Heart left ventricle (tissue), 16 donors: ENCODE results near the gene DNM3. TPM values are rescaled to one million over a fixed set of nuclear protein-coding genes. Genes with fewer than 3 reads are reported as not detected.

ENCODE experiments used
- ATAC-seq, 4 donors: fragments of 200-7000 bp; cut with Tn5 transposase; one replicate each; pipeline ENCODE4 v1.9.1; 2020 to 2022; ENCODE audit warnings: moderate library complexity in 4 of 4, mild to moderate bottlenecking in 3 of 4, moderate number of reproducible peaks in 1 of 4
- DNase-seq, 5 donors: peaks; one replicate each; pipeline ENCODE4 v3.0.0-alpha.2; 2020
- H3K27ac ChIP-seq, 12 donors: fragments of 200-600 bp; sonication (generic) in 4 of 12; one replicate each; pipeline versions ENCODE4 v1.5.0 to v1.8.0; 2016 to 2022; ENCODE audit warnings: mild to moderate bottlenecking in 2 of 12
- H3K27me3 ChIP-seq, 9 donors: fragments of 200-600 bp; sonication (generic) in 2 of 9; one replicate each; pipeline versions ENCODE4 v1.5.1 to v1.8.0; 2016 to 2022; ENCODE audit warnings: mild to moderate bottlenecking in 3 of 9
- H3K36me3 ChIP-seq, 9 donors: fragments of 200-600 bp; sonication (generic) in 2 of 9; one replicate each; pipeline versions ENCODE4 v1.5.0 to v1.8.0; 2018 to 2022; ENCODE audit warnings: mild to moderate bottlenecking in 2 of 9
- H3K4me1 ChIP-seq, 12 donors: fragments of 200-600 bp; sonication (generic) in 4 of 12; one replicate each; pipeline versions ENCODE4 v1.5.0 to v1.8.0; 2016 to 2022; ENCODE audit warnings: mild to moderate bottlenecking in 3 of 12
- H3K4me3 ChIP-seq, 12 donors: fragments of 200-600 bp; sonication (generic) in 4 of 12; one replicate each; pipeline versions ENCODE4 v1.5.0 to v1.8.0; 2017 to 2022; ENCODE audit warnings: mild to moderate bottlenecking in 9 of 12, moderate library complexity in 4 of 12
- H3K9me3 ChIP-seq, 12 donors: fragments of 200-600 bp; sonication (generic) in 4 of 12; one replicate each; pipeline versions ENCODE4 v1.5.0 to v1.8.0; 2016 to 2022; ENCODE audit warnings: mild to moderate bottlenecking in 1 of 12
- CTCF ChIP-seq, 12 donors: fragments of 200-600 bp; sonication (generic) in 4 of 12; IDR thresholded peaks; one replicate each; pipeline versions ENCODE4 v1.5.0 to v1.8.0; 2018 to 2022; ENCODE audit warnings: antibody characterized with exemption in 12 of 12, mild to moderate bottlenecking in 5 of 12
- POLR2A ChIP-seq, 2 donors: fragments of 450-650 bp; IDR thresholded peaks; one replicate each; pipeline ENCODE4 v1.6.1; 2017; ENCODE audit warnings: antibody characterized with exemption in 2 of 2, mild to moderate bottlenecking in 2 of 2, moderate library complexity in 2 of 2
- WGBS, 4 donors: extraction: QIAGEN DNeasy Blood & Tissue Kit in 2 of 4; methylation state at CpG; one replicate each; pipeline versions ENCODE4 v1.1.5 to v1.1.7; 2013 to 2018; 5-methylcytosine and 5-hydroxymethylcytosine counted together
- intact Hi-C, 10 donors: fragments of 100-400 bp; cut with DNase I; formaldehyde crosslinking; loops; one replicate each; pipeline versions ENCODE4 v1.11.1 to v1.14.2; 2022
- polyA plus RNA-seq, 2 donors: library from polyadenylated mRNA; stranded (reverse); fragments of 200-250 nt; gene quantifications; one replicate each; pipeline ENCODE4 v1.2.3, GENCODE V29; 2013
- total RNA-seq, 9 donors: library from RNA; depleted of rRNA in 2 of 9; stranded (reverse); fragments of >200 nt in 2 of 9; fragmentation: NEBNext Ultra II Directional in 3 of 9; extraction: Animal tissue kit (Norgen Biotek cat#: 25700) in 3 of 9; gene quantifications; one replicate each; pipeline versions ENCODE4 v1.1.0 to v1.2.4, GENCODE V29; 2016 to 2023
- donor health status: ischemic (EF 13 %, LVEDD 7.1; RV severe dilation, severe dysfunction).
- donor health status: healthy with polysubstance abuse.
- donor health status: DM: no; HTN: yes; CAD: no.
- donor health status: DM: no; HTN: no; CAD: no.
- donor health status: ischemic (EF 25% LVEDD 6.9; RV normal size, moderate dysfunction).
- donor health status: ischemic (EF 25% LVEDD 5.7; RV mildly dilated, moderate dysfunction).
- donor health status: healthy.
- donor health status: DM: yes; HTN: yes; CAD: no.
- donor health status: ischemic (EF 35%, LVEDD 5.7; RV mildly dilated, moderate dysfunction).
- donor health status: nonischemic (EF 11% LVEDD 7.7; RV severe dilation, severe dysfunction).
- donor health status: DM: yes; HTN: yes; CAD: no.
- donor health status: PGD.
- donor health status: ischemic (EF 29% LVEDD 5.4; RV normal size, mild dysfunction).
- donor health status: nonischemic (EF 23%, LVEDD 6.1; RV moderate dilation, normal function).

DNM3 gene
- total and polyA plus RNA-seq, 11 donors: 0.44 to 3.9 (median 1.9) TPM

- 94 to 99% (median 96%) methylated on average over 4 of the region's 4 CpGs for WGBS, 4 donors
- intact Hi-C loops: no loop called here
Observed at GRCh38 chr1:171879556-171879955, 38.3 kb downstream of the DNM3 start.

GRCh38 chr1:171881442-171881841 is 40.1 kb downstream of the DNM3 start:
- no peak overlapping the region for H3K4me3 ChIP-seq
- DNase-seq: no peak
- H3K9me3 ChIP-seq: no peaks in the 10 kb centered on the region
- peaks cover 0 to 2% (median 0%) of the 10 kb centered on the region in 12 donors for H3K4me1 ChIP-seq
- H3K27ac ChIP-seq: no peak overlapping the region
- 17 to 58% (median 50%) methylated on average over 1 of the region's 1 CpG for WGBS, 4 donors
- intact Hi-C loops: no loop called here
- no peak for ATAC-seq
- H3K27me3 ChIP-seq: no peaks in the 10 kb centered on the region
- no peaks in the 10 kb centered on the region for H3K36me3 ChIP-seq
- no peak for TF ChIP-seq POLR2A (IDR thresholded peaks at IDR 0.05)

More at GRCh38 chr1:171879556-171879955, 38.3 kb downstream of the DNM3 start:
- no peak for DNase-seq
- Histone ChIP-seq H3K27ac (no peak overlapping the region), H3K4me3 (no peak overlapping the region), H3K27me3 (no peaks in the 10 kb centered on the region), H3K9me3 (no peaks in the 10 kb centered on the region), H3K36me3 (no peaks in the 10 kb centered on the region), H3K4me1 (peaks cover 0 to 2% (median 0%) of the 10 kb centered on the region in 12 donors)
- TF ChIP-seq POLR2A (IDR thresholded peaks at IDR 0.05): no peak
- TF ChIP-seq CTCF (IDR thresholded peaks at IDR 0.05): no peak
- ATAC-seq: no peak

- DNase-seq: no peak
- 69 to 82% (median 77%) methylated on average over 4 of the region's 4 CpGs for WGBS, 4 donors
- intact Hi-C loops: no loop called here
- Histone ChIP-seq H3K4me3 (no peak overlapping the region), H3K27me3 (no peaks in the 10 kb centered on the region), H3K27ac (no peak overlapping the region), H3K4me1 (peaks cover 0 to 2% (median 0%) of the 10 kb centered on the region in 12 donors), H3K9me3 (peaks cover 0 to 7% (median 0%) of the 10 kb centered on the region in 12 donors), H3K36me3 (no peaks in the 10 kb centered on the region)
- TF ChIP-seq CTCF (IDR thresholded peaks at IDR 0.05) (no peak), POLR2A (IDR thresholded peaks at IDR 0.05) (no peak)
- no peak for ATAC-seq
Observed at GRCh38 chr1:171883849-171884248, 42.6 kb downstream of the DNM3 start.

GRCh38 chr1:171884475-171884874 is 43.2 kb downstream of the DNM3 start:
- TF ChIP-seq CTCF (IDR thresholded peaks at IDR 0.05): no peak
- no peak for TF ChIP-seq POLR2A (IDR thresholded peaks at IDR 0.05)
- Histone ChIP-seq H3K4me3 (no peak overlapping the region), H3K4me1 (peaks cover 0 to 2% (median 0%) of the 10 kb centered on the region in 12 donors), H3K36me3 (no peaks in the 10 kb centered on the region), H3K27ac (no peak overlapping the region), H3K9me3 (peaks cover 0 to 7% (median 0%) of the 10 kb centered on the region in 12 donors), H3K27me3 (no peaks in the 10 kb centered on the region)
- 69 to 87% (median 77%) methylated on average over 1 of the region's 1 CpG for WGBS, 4 donors
- intact Hi-C loops: no loop called here
- ATAC-seq (no peak), DNase-seq (no peak)

- DNase-seq: no peak
- Histone ChIP-seq H3K27ac (no peak overlapping the region), H3K4me1 (no peaks in the 10 kb centered on the region), H3K4me3 (no peak overlapping the region), H3K36me3 (no peaks in the 10 kb centered on the region), H3K9me3 (peaks cover 0 to 22% (median 0%) of the 10 kb centered on the region in 12 donors), H3K27me3 (no peaks in the 10 kb centered on the region)
- no peak for ATAC-seq
- TF ChIP-seq CTCF (IDR thresholded peaks at IDR 0.05): no peak
- TF ChIP-seq POLR2A (IDR thresholded peaks at IDR 0.05): no peak
- intact Hi-C loops: no loop called here
- 70 to 90% (median 75%) methylated on average over 1 of the region's 1 CpG for WGBS, 4 donors
Observed at GRCh38 chr1:171890131-171890530, 48.8 kb downstream of the DNM3 start.
